HepG2 (cell line): ENCODE data around the gene JAZF1. TPM values are rescaled to one million over a fixed set of nuclear protein-coding genes. Genes with fewer than 3 reads are reported as not detected.

ENCODE experiments used
- ATAC-seq: fragments of 200-7000 bp; cut with Tn5 transposase; 3 replicates; pipeline ENCODE4 v1.9.1; 2020; ENCODE audit warnings: mild to moderate bottlenecking, moderate library complexity
- BruUV-seq: library from RNA; stranded (reverse); fragments of 400-500 nt; replicated peaks from 2 replicates; lab custom pipeline; 2021; lab: Mats Ljungman, UMichigan
- CTCF ChIA-PET: fragments of 300-600 bp; formaldehyde crosslinking; extraction: SDS; loops from one replicate; lab custom pipeline; 2021; ENCODE audit warnings: low total read pairs, inconsistent platforms, low intra/inter-chr PET ratio; lab: Yijun Ruan, JAX
- POLR2A ChIA-PET: fragments of 350-600 bp; sonication (Branson Sonifier 250); formaldehyde crosslinking; loops from one replicate; lab custom pipeline; 2020; ENCODE audit warnings: antibody characterized with exemption, inconsistent platforms; lab: Yijun Ruan, JAX
- DNase-seq: peaks from one replicate; pipeline ENCODE4 v3.0.0-alpha.2; 2015; ENCODE audit warnings: low spot score
- FAIRE-seq: peaks from 3 replicates; lab custom pipeline; 2011; peaks lifted over from hg19 to GRCh38; lab: Jason Lieb, UNC
- H2AFZ ChIP-seq: one replicate; pipeline ENCODE4 v1.6.1; 2011; ENCODE audit warnings: low read length, inconsistent platforms
- H3K27ac ChIP-seq: fragments of 300-600 bp; 3 replicates; pipeline ENCODE4 v1.8.0; 2011; ENCODE audit warnings: mixed run types, mild to moderate bottlenecking, mixed read lengths, low read length, inconsistent platforms; ENCODE audit not compliant: insufficient read depth; ENCODE audit errors: extremely low read length
- H3K27me3 ChIP-seq, 2 experiments: fragments of 200-600 bp in 1 of 2; 2 replicates in 1 of 2; 3 replicates in 1 of 2; pipeline versions ENCODE4 v1.6.0 to v1.8.0; 2011; ENCODE audit warnings: low read length in 2 of 2, mild to moderate bottlenecking in 2 of 2, moderate library complexity in 2 of 2, inconsistent platforms in 1 of 2; ENCODE audit not compliant: insufficient read depth in 2 of 2, control insufficient read depth in 1 of 2
- H3K36me3 ChIP-seq, 2 experiments: fragments of 200-600 bp in 1 of 2; replicated peaks in 1 of 2; 2 replicates in 1 of 2; 3 replicates in 1 of 2; pipeline versions ENCODE4 v1.5.1 to v1.8.0; 2011; ENCODE audit warnings: low read length in 2 of 2, inconsistent platforms in 1 of 2; ENCODE audit not compliant: insufficient read depth in 2 of 2, control insufficient read depth in 1 of 2
- H3K4me1 ChIP-seq: 2 replicates; pipeline ENCODE4 v1.5.1; 2012; ENCODE audit warnings: low read length, inconsistent platforms; ENCODE audit not compliant: insufficient read depth
- H3K4me2 ChIP-seq: 2 replicates; pipeline ENCODE4 v1.6.0; 2011; ENCODE audit warnings: low read depth, low read length, inconsistent platforms
- H3K4me3 ChIP-seq, 3 experiments: fragments of 200-600 bp in 1 of 3; sonication (generic), shearing (Covaris generic) in 1 of 3; replicated peaks in 1 of 3; 2 replicates each; pipeline ENCODE4 v1.5.1; 2011 to 2016; ENCODE audit warnings: low read length in 3 of 3, inconsistent platforms in 2 of 3, low read depth in 2 of 3, mild to moderate bottlenecking in 2 of 3, control low read depth in 1 of 3, mixed read lengths in 1 of 3; ENCODE audit not compliant: insufficient read depth in 1 of 3
- H3K79me2 ChIP-seq: one replicate; pipeline ENCODE4 v1.6.1; 2011; ENCODE audit warnings: low read length, inconsistent platforms; ENCODE audit not compliant: insufficient read depth
- H3K9ac ChIP-seq: 2 replicates; pipeline ENCODE4 v1.6.0; 2011; ENCODE audit warnings: mild to moderate bottlenecking, low read depth, low read length, inconsistent platforms; ENCODE audit not compliant: insufficient read depth
- H3K9me3 ChIP-seq: 2 replicates; pipeline ENCODE4 v1.5.1; 2012; ENCODE audit warnings: mild to moderate bottlenecking, low read length
- H4K20me1 ChIP-seq: 2 replicates; pipeline ENCODE4 v1.6.0; 2011; ENCODE audit warnings: inconsistent platforms, mild to moderate bottlenecking, low read length, moderate library complexity; ENCODE audit not compliant: insufficient read depth
- ATF7 ChIP-seq, 2 experiments: fragments of 450-650 bp in 1 of 2; sonication (generic) in 1 of 2; formaldehyde crosslinking in 1 of 2; IDR thresholded peaks; 2 replicates each; pipeline versions ENCODE4 v1.4.0 to v1.6.1; 2016 to 2020; ENCODE audit warnings: antibody characterized with exemption in 1 of 2, mild to moderate bottlenecking in 1 of 2, missing genetic modification reagents in 1 of 2
- BCL6 ChIP-seq: IDR thresholded peaks from 2 replicates; pipeline ENCODE4 v1.6.1; 2016; ENCODE audit warnings: missing genetic modification reagents, missing compliant biosample characterization
- CREB1 ChIP-seq, 2 experiments: fragments of 450-650 bp in 1 of 2; IDR thresholded peaks; 2 replicates each; pipeline ENCODE4 v1.6.1; 2016 to 2017; ENCODE audit warnings: control low read depth in 1 of 2, mild to moderate bottlenecking in 1 of 2, missing compliant biosample characterization in 1 of 2, missing genetic modification characterization in 1 of 2
- U2AF2 ChIP-seq: fragments of 200-400 bp; formaldehyde crosslinking; IDR thresholded peaks from 2 replicates; pipeline ENCODE4 v1.6.1; 2017; ENCODE audit warnings: low read depth, mild to moderate bottlenecking, low read length
- ZNF674 ChIP-seq: sonication (generic); formaldehyde crosslinking; IDR thresholded peaks from 2 replicates; pipeline ENCODE4 v1.5.0; 2020; ENCODE audit warnings: low read depth, mild to moderate bottlenecking, missing genetic modification reagents
- WGBS: methylation state at CpG from one replicate; pipeline ENCODE4 v1.1.6; 2017; ENCODE audit warnings: low lambda C conversion rate; 5-methylcytosine and 5-hydroxymethylcytosine counted together
- in situ Hi-C: cut with HindIII; loops from 2 replicates; pipeline ENCODE4 v1.10.0; 2017; ENCODE audit warnings: low pct_unique_long_range_greater_than_20kb; ENCODE audit not compliant: extremely low pct_ligation_motif_present
- intact Hi-C: fragments of 100-400 bp; cut with micrococcal nuclease; formaldehyde crosslinking; loops from one replicate; pipeline ENCODE4 v1.10.0; 2022; ENCODE audit not compliant: unreplicated experiment
- polyA plus RNA-seq, 8 experiments: library from polyadenylated mRNA; depleted of rRNA in 3 of 8; stranded (reverse) in 7 of 8; unstranded in 1 of 8; fragments of >200 nt; fragmentation: Illumina TruSeq in 4 of 8; extraction: Trizol in 4 of 8; gene quantifications; 2 replicates each; pipeline versions ENCODE4 v1.2.1 to v1.2.3, GENCODE V29; 2011 to 2016; ENCODE audit warnings: low read depth in 4 of 8, missing spikeins in 1 of 8, mixed read lengths in 1 of 8; ENCODE audit not compliant: insufficient read depth in 1 of 8
- total RNA-seq, 5 experiments: library from RNA; depleted of rRNA; stranded (reverse); fragments of >200 nt; fragmentation: Illumina TruSeq; extraction: Trizol; gene quantifications; 2 replicates each; pipeline ENCODE4 v1.2.3, GENCODE V29; 2016; ENCODE audit warnings: low read depth in 1 of 5
- TF ChIP-seq, protein P1 (sequence below): sonication (generic); formaldehyde crosslinking; IDR thresholded peaks from 2 replicates; pipeline ENCODE4 v1.4.0; 2020; ENCODE audit warnings: missing genetic modification reagents, borderline replicate concordance
- TF ChIP-seq, protein P2 (sequence below): sonication (generic); formaldehyde crosslinking; IDR thresholded peaks from 2 replicates; pipeline ENCODE4 v1.5.0; 2020; ENCODE audit warnings: mild to moderate bottlenecking, missing genetic modification reagents, borderline replicate concordance

The JAZF1 gene
- total and polyA plus RNA-seq, 2 of the 13 experiments (the other 11 are each of a cell fraction or from before 2014, with no cell fraction given) = not detected

DNA sequence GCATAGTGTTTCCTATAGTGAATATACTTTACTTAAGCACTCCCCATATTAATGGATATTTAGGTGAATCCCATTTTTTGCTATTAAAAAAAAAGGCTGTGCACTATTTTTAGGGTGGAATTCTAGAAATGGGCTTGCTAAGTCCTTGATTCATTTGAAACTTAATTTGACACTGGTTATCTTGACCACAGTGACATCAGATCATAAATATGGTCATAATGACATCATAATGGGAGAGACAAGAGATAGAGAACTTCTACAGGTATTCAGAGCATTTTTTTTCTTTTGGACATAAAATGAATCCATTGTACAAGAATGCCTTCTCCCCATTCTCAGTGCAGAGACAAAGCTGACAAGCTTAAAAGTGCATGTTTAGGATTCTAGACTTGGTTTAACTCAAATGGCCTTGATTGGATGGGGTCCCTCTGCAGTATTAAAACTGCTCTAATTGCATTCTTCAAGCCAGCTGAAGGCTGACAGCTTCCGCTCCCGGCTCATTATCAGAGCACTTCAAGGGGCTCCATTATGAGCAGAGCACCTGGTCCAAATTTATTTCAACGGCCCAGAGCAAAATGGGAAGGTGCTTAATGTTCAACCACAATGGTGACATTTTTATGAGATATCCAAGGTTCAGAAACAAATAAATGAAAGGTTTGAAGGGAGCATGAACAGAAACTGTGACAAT is 104.8 kb downstream of the JAZF1 start:
- ATAC-seq = no peak
- CTCF ChIA-PET = no interaction called here
- intact Hi-C loops = no loop called here

More for the DNA sequence above, 104.8 kb downstream of the JAZF1 start:
- 0 out of 2 replicates have a peak, but pooled peaks cover 2% of the 10 kb centered on the region for H4K20me1 ChIP-seq
- no peak overlapping the region for H3K4me2 ChIP-seq
- H3K36me3 ChIP-seq = no peaks in the 10 kb centered on the region
- FAIRE-seq = no peak
- DNase-seq = no peak
- no peak overlapping the region for H3K4me3 ChIP-seq
- BruUV-seq = no TSS peak
- in situ Hi-C loops = no loop called here
- H3K4me1 ChIP-seq = no peaks in the 10 kb centered on the region
- no peaks in the 10 kb centered on the region for H3K9me3 ChIP-seq
- 42% methylated on average over 3 of the region's 3 CpGs for WGBS
- peaks cover 1 to 8% of the 10 kb centered on the region in 2 experiments; a peak in 3 of 5 replicates for H3K27me3 ChIP-seq
- no peaks in the 10 kb centered on the region for H3K79me2 ChIP-seq
- H2AFZ ChIP-seq = no peak overlapping the region
- TF ChIP-seq BCL6 (no peak), CREB1 (IDR thresholded peaks at IDR 0.05) (peak; percentile 23; the same call in 1 of the 2 replicates), CREB1 (CRISPR knock-in tag; IDR thresholded peaks at IDR 0.05) (no peak), U2AF2 (no peak), ATF7 (IDR thresholded peaks at IDR 0.05) (peak; percentile 58; the same call in 1 of the 2 replicates), ATF7 (CRISPR knock-in tag; IDR thresholded peaks at IDR 0.05) (no peak), ZNF674 (CRISPR knock-in tag) (no peak)
- TF ChIP-seq, protein P1, sequence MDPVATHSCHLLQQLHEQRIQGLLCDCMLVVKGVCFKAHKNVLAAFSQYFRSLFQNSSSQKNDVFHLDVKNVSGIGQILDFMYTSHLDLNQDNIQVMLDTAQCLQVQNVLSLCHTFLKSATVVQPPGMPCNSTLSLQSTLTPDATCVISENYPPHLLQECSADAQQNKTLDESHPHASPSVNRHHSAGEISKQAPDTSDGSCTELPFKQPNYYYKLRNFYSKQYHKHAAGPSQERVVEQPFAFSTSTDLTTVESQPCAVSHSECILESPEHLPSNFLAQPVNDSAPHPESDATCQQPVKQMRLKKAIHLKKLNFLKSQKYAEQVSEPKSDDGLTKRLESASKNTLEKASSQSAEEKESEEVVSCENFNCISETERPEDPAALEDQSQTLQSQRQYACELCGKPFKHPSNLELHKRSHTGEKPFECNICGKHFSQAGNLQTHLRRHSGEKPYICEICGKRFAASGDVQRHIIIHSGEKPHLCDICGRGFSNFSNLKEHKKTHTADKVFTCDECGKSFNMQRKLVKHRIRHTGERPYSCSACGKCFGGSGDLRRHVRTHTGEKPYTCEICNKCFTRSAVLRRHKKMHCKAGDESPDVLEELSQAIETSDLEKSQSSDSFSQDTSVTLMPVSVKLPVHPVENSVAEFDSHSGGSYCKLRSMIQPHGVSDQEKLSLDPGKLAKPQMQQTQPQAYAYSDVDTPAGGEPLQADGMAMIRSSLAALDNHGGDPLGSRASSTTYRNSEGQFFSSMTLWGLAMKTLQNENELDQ = no peak
- TF ChIP-seq, protein P2, sequence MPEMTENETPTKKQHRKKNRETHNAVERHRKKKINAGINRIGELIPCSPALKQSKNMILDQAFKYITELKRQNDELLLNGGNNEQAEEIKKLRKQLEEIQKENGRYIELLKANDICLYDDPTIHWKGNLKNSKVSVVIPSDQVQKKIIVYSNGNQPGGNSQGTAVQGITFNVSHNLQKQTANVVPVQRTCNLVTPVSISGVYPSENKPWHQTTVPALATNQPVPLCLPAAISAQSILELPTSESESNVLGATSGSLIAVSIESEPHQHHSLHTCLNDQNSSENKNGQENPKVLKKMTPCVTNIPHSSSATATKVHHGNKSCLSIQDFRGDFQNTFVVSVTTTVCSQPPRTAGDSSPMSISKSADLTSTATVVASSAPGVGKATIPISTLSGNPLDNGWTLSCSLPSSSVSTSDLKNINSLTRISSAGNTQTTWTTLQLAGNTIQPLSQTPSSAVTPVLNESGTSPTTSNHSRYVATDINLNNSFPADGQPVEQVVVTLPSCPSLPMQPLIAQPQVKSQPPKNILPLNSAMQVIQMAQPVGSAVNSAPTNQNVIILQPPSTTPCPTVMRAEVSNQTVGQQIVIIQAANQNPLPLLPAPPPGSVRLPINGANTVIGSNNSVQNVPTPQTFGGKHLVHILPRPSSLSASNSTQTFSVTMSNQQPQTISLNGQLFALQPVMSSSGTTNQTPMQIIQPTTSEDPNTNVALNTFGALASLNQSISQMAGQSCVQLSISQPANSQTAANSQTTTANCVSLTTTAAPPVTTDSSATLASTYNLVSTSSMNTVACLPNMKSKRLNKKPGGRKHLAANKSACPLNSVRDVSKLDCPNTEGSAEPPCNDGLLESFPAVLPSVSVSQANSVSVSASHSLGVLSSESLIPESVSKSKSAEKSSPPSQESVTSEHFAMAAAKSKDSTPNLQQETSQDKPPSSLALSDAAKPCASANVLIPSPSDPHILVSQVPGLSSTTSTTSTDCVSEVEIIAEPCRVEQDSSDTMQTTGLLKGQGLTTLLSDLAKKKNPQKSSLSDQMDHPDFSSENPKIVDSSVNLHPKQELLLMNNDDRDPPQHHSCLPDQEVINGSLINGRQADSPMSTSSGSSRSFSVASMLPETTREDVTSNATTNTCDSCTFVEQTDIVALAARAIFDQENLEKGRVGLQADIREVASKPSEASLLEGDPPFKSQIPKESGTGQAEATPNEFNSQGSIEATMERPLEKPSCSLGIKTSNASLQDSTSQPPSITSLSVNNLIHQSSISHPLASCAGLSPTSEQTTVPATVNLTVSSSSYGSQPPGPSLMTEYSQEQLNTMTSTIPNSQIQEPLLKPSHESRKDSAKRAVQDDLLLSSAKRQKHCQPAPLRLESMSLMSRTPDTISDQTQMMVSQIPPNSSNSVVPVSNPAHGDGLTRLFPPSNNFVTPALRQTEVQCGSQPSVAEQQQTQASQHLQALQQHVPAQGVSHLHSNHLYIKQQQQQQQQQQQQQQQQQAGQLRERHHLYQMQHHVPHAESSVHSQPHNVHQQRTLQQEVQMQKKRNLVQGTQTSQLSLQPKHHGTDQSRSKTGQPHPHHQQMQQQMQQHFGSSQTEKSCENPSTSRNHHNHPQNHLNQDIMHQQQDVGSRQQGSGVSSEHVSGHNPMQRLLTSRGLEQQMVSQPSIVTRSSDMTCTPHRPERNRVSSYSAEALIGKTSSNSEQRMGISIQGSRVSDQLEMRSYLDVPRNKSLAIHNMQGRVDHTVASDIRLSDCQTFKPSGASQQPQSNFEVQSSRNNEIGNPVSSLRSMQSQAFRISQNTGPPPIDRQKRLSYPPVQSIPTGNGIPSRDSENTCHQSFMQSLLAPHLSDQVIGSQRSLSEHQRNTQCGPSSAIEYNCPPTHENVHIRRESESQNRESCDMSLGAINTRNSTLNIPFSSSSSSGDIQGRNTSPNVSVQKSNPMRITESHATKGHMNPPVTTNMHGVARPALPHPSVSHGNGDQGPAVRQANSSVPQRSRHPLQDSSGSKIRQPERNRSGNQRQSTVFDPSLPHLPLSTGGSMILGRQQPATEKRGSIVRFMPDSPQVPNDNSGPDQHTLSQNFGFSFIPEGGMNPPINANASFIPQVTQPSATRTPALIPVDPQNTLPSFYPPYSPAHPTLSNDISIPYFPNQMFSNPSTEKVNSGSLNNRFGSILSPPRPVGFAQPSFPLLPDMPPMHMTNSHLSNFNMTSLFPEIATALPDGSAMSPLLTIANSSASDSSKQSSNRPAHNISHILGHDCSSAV (CRISPR knock-in tag) = no peak
- POLR2A ChIA-PET = no interaction called here
- no peak overlapping the region for H3K9ac ChIP-seq
- no peak overlapping the region for H3K27ac ChIP-seq
